Measurements from ENCODE around the gene ARL14.

The ARL14 gene

GRCh38 chr3:160676547-160677303 is at the start of gene ARL14:
Gene ARL14, plus strand, starts transcription at chr3:160677160. Its CDS starts 187 bp downstream, at chr3:160677347.
- no peaks in the 10 kb centered on the region for H3K9me3 Mint-ChIP-seq
- H3K4me3 Mint-ChIP-seq = no peak within 1 kb of the TSS
- peaks cover 3% of the 10 kb centered on the region for H3K4me1 Mint-ChIP-seq (ENCODE audit: low read depth)
- H3K27me3 Mint-ChIP-seq = peaks cover 8% of the 10 kb centered on the region
- no peak for DNase-seq
- no peak within 1 kb of the TSS for H3K27ac Mint-ChIP-seq
- no peaks in the 10 kb centered on the region for H3K36me3 Mint-ChIP-seq (ENCODE audit: low read depth)

GRCh38 chr3:160629491-160629890 is 47.5 kb upstream of the ARL14 start:
- DNase-seq = no peak
- no peak overlapping the region for H3K4me3 Mint-ChIP-seq
- H3K9me3 Mint-ChIP-seq = no peaks in the 10 kb centered on the region
- H3K27me3 Mint-ChIP-seq = peaks cover 20% of the 10 kb centered on the region
- no peaks in the 10 kb centered on the region for H3K36me3 Mint-ChIP-seq (ENCODE audit: low read depth)
- no peaks in the 10 kb centered on the region for H3K4me1 Mint-ChIP-seq (ENCODE audit: low read depth)
- no peak overlapping the region for H3K27ac Mint-ChIP-seq

GRCh38 chr3:160633361-160634083 is 43.4 kb upstream of the ARL14 start:
- Mint-ChIP-seq H3K4me3 (no peak overlapping the region), H3K27ac (no peak overlapping the region), H3K4me1 (ENCODE audit: low read depth) (no peaks in the 10 kb centered on the region), H3K36me3 (ENCODE audit: low read depth) (no peaks in the 10 kb centered on the region), H3K9me3 (no peaks in the 10 kb centered on the region), H3K27me3 (peaks cover 14% of the 10 kb centered on the region)
- DNase-seq = no peak

GRCh38 chr3:160635213-160635612 is 41.7 kb upstream of the ARL14 start:
- H3K9me3 Mint-ChIP-seq = no peaks in the 10 kb centered on the region
- H3K36me3 Mint-ChIP-seq (ENCODE audit: low read depth) = no peaks in the 10 kb centered on the region
- no peak overlapping the region for H3K4me3 Mint-ChIP-seq
- H3K27me3 Mint-ChIP-seq = peaks cover 4% of the 10 kb centered on the region
- no peak for DNase-seq
- no peaks in the 10 kb centered on the region for H3K4me1 Mint-ChIP-seq (ENCODE audit: low read depth)
- H3K27ac Mint-ChIP-seq = no peak overlapping the region

GRCh38 chr3:160637086-160637485 is 39.9 kb upstream of the ARL14 start:
- no peak for DNase-seq
- no peak overlapping the region for H3K4me3 Mint-ChIP-seq
- H3K9me3 Mint-ChIP-seq = no peaks in the 10 kb centered on the region

GRCh38 chr3:160638184-160638583 is 38.8 kb upstream of the ARL14 start:
- Mint-ChIP-seq H3K27ac (no peak overlapping the region), H3K27me3 (no peaks in the 10 kb centered on the region), H3K36me3 (ENCODE audit: low read depth) (no peaks in the 10 kb centered on the region), H3K4me3 (no peak overlapping the region), H3K9me3 (no peaks in the 10 kb centered on the region), H3K4me1 (ENCODE audit: low read depth) (peaks cover 1% of the 10 kb centered on the region)
- DNase-seq = no peak

More at GRCh38 chr3:160637086-160637485, 39.9 kb upstream of the ARL14 start:
- Mint-ChIP-seq H3K27me3 (no peaks in the 10 kb centered on the region), H3K36me3 (ENCODE audit: low read depth) (no peaks in the 10 kb centered on the region), H3K4me1 (ENCODE audit: low read depth) (no peaks in the 10 kb centered on the region), H3K27ac (no peak overlapping the region)

- Mint-ChIP-seq H3K9me3 (no peaks in the 10 kb centered on the region), H3K4me3 (no peak overlapping the region), H3K4me1 (ENCODE audit: low read depth) (peaks cover 1% of the 10 kb centered on the region), H3K27me3 (no peaks in the 10 kb centered on the region), H3K36me3 (ENCODE audit: low read depth) (no peaks in the 10 kb centered on the region), H3K27ac (no peak overlapping the region)
- DNase-seq = no peak
Observed at GRCh38 chr3:160641665-160642309, 35.2 kb upstream of the ARL14 start.

- H3K27ac Mint-ChIP-seq = no peak overlapping the region
- H3K36me3 Mint-ChIP-seq (ENCODE audit: low read depth) = no peaks in the 10 kb centered on the region
- DNase-seq = no peak
- no peaks in the 10 kb centered on the region for H3K9me3 Mint-ChIP-seq
- H3K4me3 Mint-ChIP-seq = no peak overlapping the region
- H3K27me3 Mint-ChIP-seq = no peaks in the 10 kb centered on the region
- peaks cover 3% of the 10 kb centered on the region for H3K4me1 Mint-ChIP-seq (ENCODE audit: low read depth)
Observed at GRCh38 chr3:160643994-160644393, 33.0 kb upstream of the ARL14 start.

GRCh38 chr3:160644491-160644890 is 32.5 kb upstream of the ARL14 start:
- Mint-ChIP-seq H3K4me3 (no peak overlapping the region), H3K27ac (no peak overlapping the region), H3K36me3 (ENCODE audit: low read depth) (no peaks in the 10 kb centered on the region), H3K27me3 (no peaks in the 10 kb centered on the region), H3K9me3 (no peaks in the 10 kb centered on the region), H3K4me1 (ENCODE audit: low read depth) (peaks cover 3% of the 10 kb centered on the region)
- DNase-seq = no peak

GRCh38 chr3:160648701-160649100 is 28.3 kb upstream of the ARL14 start:
- Mint-ChIP-seq H3K27me3 (peaks cover 3% of the 10 kb centered on the region), H3K27ac (no peak overlapping the region), H3K4me1 (ENCODE audit: low read depth) (peaks cover 2% of the 10 kb centered on the region), H3K9me3 (no peaks in the 10 kb centered on the region), H3K36me3 (ENCODE audit: low read depth) (no peaks in the 10 kb centered on the region), H3K4me3 (no peak overlapping the region)
- no peak for DNase-seq

GRCh38 chr3:160649596-160649995 is 27.4 kb upstream of the ARL14 start:
- DNase-seq = no peak
- Mint-ChIP-seq H3K4me1 (ENCODE audit: low read depth) (peaks cover 2% of the 10 kb centered on the region), H3K27ac (no peak overlapping the region), H3K4me3 (no peak overlapping the region), H3K9me3 (no peaks in the 10 kb centered on the region), H3K36me3 (ENCODE audit: low read depth) (no peaks in the 10 kb centered on the region), H3K27me3 (peaks cover 3% of the 10 kb centered on the region)

GRCh38 chr3:160653512-160653911 is 23.4 kb upstream of the ARL14 start:
- H3K9me3 Mint-ChIP-seq = no peaks in the 10 kb centered on the region
- H3K36me3 Mint-ChIP-seq (ENCODE audit: low read depth) = no peaks in the 10 kb centered on the region
- H3K4me1 Mint-ChIP-seq (ENCODE audit: low read depth) = peaks cover 2% of the 10 kb centered on the region
- no peak overlapping the region for H3K4me3 Mint-ChIP-seq
- no peak for DNase-seq
- no peak overlapping the region for H3K27ac Mint-ChIP-seq
- H3K27me3 Mint-ChIP-seq = peaks cover 6% of the 10 kb centered on the region

GRCh38 chr3:160660902-160661301 is 16.1 kb upstream of the ARL14 start:
- H3K4me1 Mint-ChIP-seq (ENCODE audit: low read depth) = peaks cover 5% of the 10 kb centered on the region
- peaks cover 7% of the 10 kb centered on the region for H3K27me3 Mint-ChIP-seq
- H3K9me3 Mint-ChIP-seq = no peaks in the 10 kb centered on the region
- H3K4me3 Mint-ChIP-seq = no peak overlapping the region
- no peaks in the 10 kb centered on the region for H3K36me3 Mint-ChIP-seq (ENCODE audit: low read depth)
- DNase-seq = no peak
- H3K27ac Mint-ChIP-seq = no peak overlapping the region

- Mint-ChIP-seq H3K9me3 (no peaks in the 10 kb centered on the region), H3K27ac (no peak overlapping the region), H3K27me3 (peaks cover 7% of the 10 kb centered on the region), H3K36me3 (ENCODE audit: low read depth) (no peaks in the 10 kb centered on the region), H3K4me1 (ENCODE audit: low read depth) (peaks cover 10% of the 10 kb centered on the region), H3K4me3 (no peak overlapping the region)
- no peak for DNase-seq
Observed at GRCh38 chr3:160661660-160662059, 15.3 kb upstream of the ARL14 start.

- Mint-ChIP-seq H3K4me3 (no peak overlapping the region), H3K9me3 (no peaks in the 10 kb centered on the region), H3K36me3 (ENCODE audit: low read depth) (no peaks in the 10 kb centered on the region), H3K4me1 (ENCODE audit: low read depth) (peaks cover 10% of the 10 kb centered on the region), H3K27ac (no peak overlapping the region), H3K27me3 (peaks cover 9% of the 10 kb centered on the region)
- DNase-seq = no peak
Observed at GRCh38 chr3:160665231-160665630, 11.7 kb upstream of the ARL14 start.

All from activated T-cell treated with anti-CD3 and anti-CD28 coated beads, Interleukin-2, amount 50 U/mL, for 24 hours (primary cell).